Purkinje cell (primary cell): ENCODE results near the gene RPA4. TPM values are rescaled to one million over a fixed set of nuclear protein-coding genes. Genes with fewer than 3 reads are reported as not detected.

Source experiments
- polyA plus RNA-seq: library from polyadenylated mRNA; unstranded; fragments of >200 nt; fragmentation: Nextera tagmentation; gene quantifications from 2 replicates; pipeline ENCODE4 v1.2.1, GENCODE V29; 2014

Gene RPA4
- polyA plus RNA-seq, result not detected in 2 replicates

GRCh38 chrX:96883608-96884007 lies at the start of gene RPA4:
Gene RPA4 (plus strand): TSS chrX:96883908. CDS start chrX:96884311, 403 bp downstream.

Other genes starting within 250 kb of the RPA4 start
- gene DIAPH2, start 199.1 kb upstream of the RPA4 start, polyA plus RNA-seq, result 0.60 and 0.94 TPM in 2 replicates